ENCODE data around the gene IRX4.

DNA sequence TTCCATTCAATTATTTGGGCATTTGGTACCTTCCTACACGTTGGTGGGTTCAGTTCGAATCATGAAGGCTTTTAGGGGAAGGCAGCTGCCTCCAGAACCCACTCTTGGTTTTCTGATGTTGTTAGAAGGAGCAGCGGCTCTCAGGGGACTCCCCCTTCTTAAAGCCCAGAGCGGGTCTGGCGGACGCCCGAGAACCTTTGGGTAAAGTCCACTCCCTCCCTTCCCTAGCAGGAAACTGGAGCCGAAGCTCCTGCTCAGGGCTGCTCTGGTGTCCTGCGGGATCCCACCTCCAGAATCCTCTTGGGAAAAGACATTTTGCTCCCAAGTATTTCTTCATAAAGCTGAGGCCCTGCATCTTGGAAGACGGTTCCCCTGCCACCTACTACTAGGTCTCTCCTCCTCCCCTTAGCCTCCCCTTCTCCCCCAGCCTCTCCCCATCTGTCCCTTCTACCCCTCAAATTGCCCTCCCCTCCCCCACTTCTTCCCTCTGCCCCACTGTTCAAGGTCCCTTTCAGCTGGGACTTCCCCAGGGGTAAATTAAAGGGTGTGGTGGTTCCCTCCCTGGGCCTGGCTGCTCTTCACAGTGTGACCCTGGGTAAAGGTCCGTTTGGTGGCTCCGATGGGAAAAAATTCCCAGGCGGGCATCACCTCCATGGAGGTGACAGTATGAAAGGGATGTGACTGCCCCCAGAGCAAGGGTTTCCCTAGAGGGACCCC is 9.3 kb downstream of the IRX4 start:
- TF ChIP-seq CTCF (IDR thresholded peaks at IDR 0.05) (no peak), POLR2A (IDR thresholded peaks at IDR 0.05) (no peak)
